ENCODE results near the gene CAP2.

- TF ChIP-seq CTCF (IDR thresholded peaks at IDR 0.05) (no peak), POLR2A (IDR thresholded peaks at IDR 0.05) (no peak)
These were observed 41.1 kb upstream of the CAP2 start for GRCh38 chr6:17352302-17352701.

Measured in uterus (tissue), 2 donors.